Left colon (tissue), 2 donors: ENCODE results near the gene CEMIP. TPM values are rescaled to one million over a fixed set of nuclear protein-coding genes. Genes with fewer than 3 reads are reported as not detected.

Source experiments
- ATAC-seq: fragments of 200-7000 bp; cut with Tn5 transposase; one replicate; pipeline ENCODE4 v1.9.1; 2020; ENCODE audit warnings: mild to moderate bottlenecking, moderate library complexity
- DNase-seq, 2 donors: peaks; one replicate each; pipeline ENCODE4 v3.0.0-alpha.2; 2020
- intact Hi-C, 2 donors: fragments of 100-400 bp; cut with DNase I in 1 of 2; cut with micrococcal nuclease in 1 of 2; formaldehyde crosslinking; loops; one replicate each; pipeline versions ENCODE4 v1.11.2 to v1.14.0; 2022; cut with DNase I, micrococcal nuclease
- total RNA-seq, 2 donors: library from RNA; stranded (reverse); fragmentation: NEBNext Ultra II Directional; extraction: Animal tissue kit (Norgen Biotek cat#: 25700); gene quantifications; one replicate each; pipeline ENCODE4 v1.2.1, GENCODE V29; 2021
- donor health status: DM: no; HTN: no; CAD: no.
- donor health status: DM: yes; HTN: yes; CAD: no.

Gene CEMIP
- total RNA-seq, 2 donors from 2014 or later = 1.1 to 1.7 TPM

GRCh38 chr15:80892414-80892813 is 113.2 kb downstream of the CEMIP start:
- intact Hi-C loops = no loop called here
- ATAC-seq (no peak), DNase-seq (no peak)

- DNase-seq (peak in 1 of 2 donors; percentile 27), ATAC-seq (peak; percentile 76)
- intact Hi-C loops = no loop called here
Measured at GRCh38 chr15:80893777-80894176, 114.6 kb downstream of the CEMIP start.

- ATAC-seq (peak; percentile 60), DNase-seq (no peak)
- intact Hi-C loops = no loop called here
Measured at GRCh38 chr15:80895091-80895490, 115.9 kb downstream of the CEMIP start.

GRCh38 chr15:80895965-80896364 is 116.8 kb downstream of the CEMIP start:
- intact Hi-C loops = no loop called here
- ATAC-seq (no peak), DNase-seq (no peak)

DNA sequence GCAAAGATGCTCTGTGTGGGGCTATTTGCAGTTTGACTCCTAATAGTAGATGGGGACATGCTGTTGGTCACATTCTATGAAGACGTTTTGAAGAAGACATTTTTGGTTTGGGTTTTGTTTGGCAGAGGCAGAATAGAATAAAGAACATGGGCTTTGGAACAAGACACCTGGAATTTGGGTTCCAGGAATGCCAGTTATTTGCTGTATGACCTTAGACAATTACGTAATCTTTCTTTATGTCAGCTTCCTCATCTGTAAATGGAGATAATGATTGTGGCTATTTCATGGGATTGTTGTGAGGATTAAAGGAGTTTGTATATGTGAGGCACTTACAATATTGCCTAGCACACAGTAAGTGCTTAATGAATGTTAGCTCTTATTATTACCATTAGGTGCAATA is 118.9 kb downstream of the CEMIP start:
- DNase-seq (no peak), ATAC-seq (no peak)
- intact Hi-C loops = no loop called here

DNA sequence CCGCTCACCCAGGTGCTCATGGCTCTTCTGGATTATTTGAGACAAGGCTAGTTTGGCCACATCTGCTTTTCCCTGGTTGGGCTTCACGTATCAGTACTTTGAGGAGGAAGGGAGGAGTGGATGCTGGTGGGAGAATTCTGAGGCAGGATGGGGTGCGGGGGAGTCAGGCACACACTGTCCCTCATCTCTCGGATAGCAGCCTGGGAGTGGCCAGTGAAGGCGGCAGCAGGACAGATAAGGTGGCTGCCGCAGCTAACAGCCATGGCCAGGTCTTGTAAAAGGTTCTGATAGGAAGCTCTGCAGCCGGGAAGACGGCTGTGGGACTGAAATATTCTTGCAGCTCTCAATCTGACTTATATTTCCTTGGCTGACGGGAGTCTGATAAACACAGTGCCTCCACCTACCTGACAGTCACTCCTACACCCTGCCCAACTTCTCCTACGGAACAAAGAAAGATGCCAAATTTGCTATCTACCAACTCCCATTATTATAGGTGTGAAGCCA is 123.2 kb downstream of the CEMIP start:
- ATAC-seq (no peak), DNase-seq (no peak)
- intact Hi-C loops = no loop called here

GRCh38 chr15:80904998-80905397 is 125.8 kb downstream of the CEMIP start:
- no peak for ATAC-seq
- intact Hi-C loops = no loop called here

GRCh38 chr15:80906159-80906766 is 127.1 kb downstream of the CEMIP start:
- no peak for ATAC-seq
- no peak for DNase-seq
- intact Hi-C loops = no loop called here

More at GRCh38 chr15:80904998-80905397, 125.8 kb downstream of the CEMIP start:
- no peak for DNase-seq

DNA sequence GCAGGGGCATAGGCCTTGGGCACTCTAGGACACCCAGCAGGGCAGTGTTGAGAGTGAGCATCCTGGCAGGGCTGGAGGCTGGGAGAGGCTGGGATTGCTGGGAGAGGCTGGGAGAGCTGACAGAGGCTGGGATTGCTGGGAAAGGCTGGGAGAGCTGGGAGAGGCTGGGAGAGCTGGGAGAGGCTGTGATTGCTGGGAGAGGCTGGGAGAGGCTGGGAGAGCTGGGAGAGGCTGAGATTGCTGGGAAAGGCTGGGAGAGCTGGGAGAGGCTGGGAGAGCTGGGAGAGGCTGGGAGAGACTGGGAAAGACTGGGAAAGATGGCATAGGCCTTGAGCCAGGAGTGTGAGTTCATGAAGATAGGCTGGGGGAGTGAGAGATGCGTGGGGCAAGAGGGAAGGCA is 132.7 kb downstream of the CEMIP start:
- DNase-seq = peak; percentile 18 to 32
- intact Hi-C loops = no loop called here
- ATAC-seq = peak; percentile 78

DNA sequence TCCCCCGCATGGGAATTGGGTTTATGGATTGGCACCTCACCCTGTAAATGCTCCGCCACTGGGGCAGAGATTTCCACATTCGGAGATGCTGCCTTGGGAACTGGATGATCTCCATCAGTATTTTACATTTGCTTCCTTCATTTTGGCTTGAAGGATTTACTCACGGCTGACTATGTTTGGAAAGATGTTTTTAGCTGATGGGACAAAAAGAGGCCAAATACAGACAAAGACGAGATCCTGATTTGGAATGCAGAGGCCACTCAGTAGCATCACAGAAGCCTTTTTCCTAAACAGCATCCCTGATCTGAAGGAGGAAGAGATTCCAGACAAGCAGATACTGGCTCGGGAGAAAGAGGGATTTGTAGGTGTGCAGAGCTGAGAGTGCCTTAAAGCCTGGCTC is 133.5 kb downstream of the CEMIP start:
- intact Hi-C loops = no loop called here
- ATAC-seq (no peak), DNase-seq (no peak)

- DNase-seq = no peak
- intact Hi-C loops = no loop called here
- ATAC-seq = no peak
Measured at GRCh38 chr15:80913541-80913940, 134.4 kb downstream of the CEMIP start.

DNA sequence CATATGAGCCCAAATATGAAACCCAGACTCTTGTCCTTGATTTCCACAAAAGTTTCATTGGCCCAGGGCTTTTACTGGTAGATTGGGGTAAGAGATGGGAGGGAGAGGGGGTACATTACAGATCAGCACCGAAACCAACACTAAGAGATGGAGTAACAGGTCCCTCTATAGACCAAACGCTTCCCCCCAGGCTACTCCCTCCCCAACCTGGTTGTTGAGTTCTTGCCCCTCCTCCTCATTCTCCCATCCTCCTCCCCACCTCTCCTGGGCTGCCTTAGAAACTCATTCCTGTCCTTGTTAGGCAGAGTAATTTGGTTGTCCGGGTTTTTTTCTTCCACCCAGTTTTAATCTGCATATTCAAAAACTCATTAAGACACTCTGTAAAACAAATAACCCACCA is 136.3 kb downstream of the CEMIP start:
- DNase-seq = no peak
- intact Hi-C loops = no loop called here

DNA sequence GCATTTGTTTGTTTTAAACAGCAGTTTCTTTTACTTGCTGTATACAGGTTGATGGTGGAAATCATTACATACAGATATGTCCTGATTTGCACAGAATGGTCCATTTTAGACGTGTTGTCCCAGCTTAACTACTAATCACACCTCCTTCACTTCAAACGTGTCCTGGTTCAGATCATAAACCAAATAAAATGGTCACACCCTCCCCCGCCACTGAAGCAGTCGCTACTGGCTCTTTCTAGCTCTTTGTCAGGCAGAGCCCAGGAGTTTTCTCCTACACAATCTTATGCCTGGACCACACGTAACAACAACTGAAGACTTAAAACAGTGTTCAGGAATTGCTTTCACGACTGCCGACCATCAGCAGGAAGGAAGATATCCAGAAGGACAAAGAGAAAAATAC is 136.9 kb downstream of the CEMIP start:
- ATAC-seq (peak; percentile 69), DNase-seq (peak in 1 of 2 donors; percentile 41)
- intact Hi-C loops = no loop called here

More for the DNA sequence above, 136.3 kb downstream of the CEMIP start:
- peak; percentile 21 for ATAC-seq

DNA sequence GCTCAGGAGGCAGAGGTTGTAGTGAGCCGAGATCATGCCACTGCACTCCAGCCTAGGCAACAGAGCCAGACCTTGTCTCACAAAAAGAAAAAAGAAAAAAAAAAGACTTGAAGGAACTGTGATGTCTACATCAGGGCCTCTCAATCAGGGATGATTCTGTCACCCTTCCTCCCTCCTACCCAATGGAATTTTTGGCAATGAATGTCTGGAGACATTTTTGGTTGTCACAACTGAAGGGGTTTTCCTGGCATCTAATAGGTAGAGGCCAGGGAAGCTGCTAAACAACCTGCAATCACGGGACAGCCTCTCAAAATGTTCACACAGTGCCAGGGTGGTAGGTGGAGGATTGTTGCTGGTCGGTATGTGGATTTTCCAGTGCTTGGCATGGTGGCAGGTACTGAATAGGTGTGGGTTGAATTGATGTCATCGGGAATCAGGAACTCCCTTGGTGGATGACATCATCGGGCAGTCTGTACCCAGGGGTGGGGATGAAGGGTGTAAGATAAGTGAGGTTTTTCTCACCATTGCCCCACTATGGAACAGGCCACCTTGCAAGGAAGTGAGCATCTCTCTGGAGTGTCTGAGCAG is 139.1 kb downstream of the CEMIP start:
- intact Hi-C loops = no loop called here
- peak; percentile 16 for ATAC-seq
- DNase-seq = no peak

DNA sequence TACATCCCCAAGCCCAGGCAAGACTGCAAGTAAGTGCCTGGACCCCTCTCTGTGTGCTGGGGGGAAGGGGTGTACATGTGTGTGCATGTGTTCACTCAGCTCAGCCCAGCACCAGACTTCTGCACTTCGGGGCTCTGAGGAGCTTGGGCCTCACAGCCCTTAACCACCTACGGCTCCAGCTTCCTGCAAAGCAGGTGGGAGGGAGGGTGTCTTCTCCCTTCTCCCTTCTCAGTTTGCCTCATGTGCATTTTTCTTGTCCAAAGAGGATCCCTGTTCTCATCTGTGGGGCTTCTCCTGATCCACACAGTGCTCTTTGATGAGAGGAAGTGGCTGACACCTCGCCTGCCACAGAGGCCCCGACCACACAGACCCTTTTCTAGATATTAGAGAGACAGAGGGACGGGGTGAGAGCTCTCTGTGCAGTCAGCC is 141.1 kb downstream of the CEMIP start:
- intact Hi-C loops = no loop called here
- no peak for DNase-seq

GRCh38 chr15:80921736-80922410 is 142.7 kb downstream of the CEMIP start:
- DNase-seq (no peak), ATAC-seq (no peak)
- intact Hi-C loops = no loop called here

More for the DNA sequence above, 141.1 kb downstream of the CEMIP start:
- ATAC-seq = no peak

- intact Hi-C loops = no loop called here
- no peak for ATAC-seq
- DNase-seq = no peak
Measured at GRCh38 chr15:80923668-80924067, 144.5 kb downstream of the CEMIP start.

GRCh38 chr15:80924278-80924677 is 145.1 kb downstream of the CEMIP start:
- ATAC-seq (no peak), DNase-seq (no peak)
- intact Hi-C loops = no loop called here

DNA sequence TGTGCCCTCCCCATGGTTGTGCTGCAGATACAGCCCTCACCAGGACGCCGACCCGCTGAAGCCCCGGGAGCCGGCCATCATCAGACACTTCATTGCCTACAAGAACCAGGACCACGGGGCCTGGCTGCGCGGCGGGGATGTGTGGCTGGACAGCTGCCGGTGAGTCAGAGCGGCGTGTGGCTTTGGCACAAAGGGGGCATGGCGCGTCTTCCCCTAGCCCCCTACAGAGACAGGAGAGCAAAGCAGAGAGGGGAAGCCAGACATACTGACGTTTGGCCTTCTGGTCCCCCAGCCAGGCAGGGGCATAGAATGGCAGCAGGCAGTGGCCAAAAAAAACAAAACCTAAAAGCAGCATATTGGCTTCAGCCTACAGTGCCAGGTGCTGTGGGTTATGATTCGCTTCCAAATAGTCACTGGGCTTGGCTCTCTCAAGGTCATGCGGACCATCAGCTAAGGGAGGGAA is 146.5 kb downstream of the CEMIP start:
- DNase-seq = no peak
- ATAC-seq = no peak
- intact Hi-C loops = no loop called here

DNA sequence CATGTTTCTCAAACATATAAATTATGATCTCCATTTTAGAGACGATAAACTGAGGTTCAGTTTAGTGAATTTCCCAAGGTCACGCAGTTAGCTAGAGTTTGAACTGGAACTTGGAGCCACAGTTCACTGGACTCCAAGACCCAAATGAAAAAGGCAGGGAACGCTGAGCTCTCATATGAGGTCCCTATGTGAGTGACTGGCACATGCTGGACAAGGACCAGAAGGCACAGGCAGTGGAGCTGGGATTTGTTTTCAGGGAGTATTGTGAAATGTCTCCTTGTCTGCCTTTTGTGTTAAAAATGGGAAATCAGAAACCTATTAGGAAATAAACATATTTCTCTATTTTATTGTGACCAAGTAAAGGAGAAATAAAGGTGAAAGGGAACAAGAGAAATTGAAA is 147.0 kb downstream of the CEMIP start:
- ATAC-seq (no peak), DNase-seq (no peak)
- intact Hi-C loops = no loop called here
